NCI-H2029 (cell line): ENCODE data around the gene OMP.

Experiments
- DNase-seq: peaks from one replicate; lab custom pipeline; 2025; lab: John Stamatoyannopoulos, UW

OMP gene

DNA sequence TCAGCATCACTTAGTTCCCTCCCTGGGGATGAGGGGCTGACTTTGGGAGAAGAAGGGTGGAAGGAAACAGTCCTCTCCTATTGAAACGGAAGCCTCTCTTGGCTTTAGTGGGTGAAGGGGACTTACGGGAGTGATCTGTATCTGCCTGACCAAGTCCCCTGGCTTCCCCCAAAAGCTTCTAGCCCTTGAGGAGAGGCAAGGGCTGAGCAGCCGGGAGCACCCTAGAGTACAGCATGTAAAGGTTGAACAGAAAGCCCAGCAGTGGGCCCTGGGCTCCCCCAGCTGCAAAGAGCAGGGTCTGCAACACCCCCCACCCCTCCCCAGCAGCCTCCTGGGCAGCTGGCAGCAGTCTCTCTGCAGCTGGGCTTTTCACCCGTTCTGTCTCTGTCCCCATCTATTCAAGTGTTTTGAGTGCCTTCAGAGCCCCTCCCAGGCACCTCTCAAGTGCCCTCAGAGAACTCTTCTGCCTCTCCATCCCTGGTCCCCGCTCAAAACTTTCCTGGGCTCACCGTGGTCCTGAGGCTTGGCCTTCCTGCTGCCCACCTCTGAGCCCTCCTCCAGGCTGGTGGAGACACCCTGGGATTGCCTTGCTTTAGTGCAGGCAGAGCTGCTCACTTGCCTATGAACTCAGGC is 33.2 kb upstream of the OMP start:
- no peak for DNase-seq

DNA sequence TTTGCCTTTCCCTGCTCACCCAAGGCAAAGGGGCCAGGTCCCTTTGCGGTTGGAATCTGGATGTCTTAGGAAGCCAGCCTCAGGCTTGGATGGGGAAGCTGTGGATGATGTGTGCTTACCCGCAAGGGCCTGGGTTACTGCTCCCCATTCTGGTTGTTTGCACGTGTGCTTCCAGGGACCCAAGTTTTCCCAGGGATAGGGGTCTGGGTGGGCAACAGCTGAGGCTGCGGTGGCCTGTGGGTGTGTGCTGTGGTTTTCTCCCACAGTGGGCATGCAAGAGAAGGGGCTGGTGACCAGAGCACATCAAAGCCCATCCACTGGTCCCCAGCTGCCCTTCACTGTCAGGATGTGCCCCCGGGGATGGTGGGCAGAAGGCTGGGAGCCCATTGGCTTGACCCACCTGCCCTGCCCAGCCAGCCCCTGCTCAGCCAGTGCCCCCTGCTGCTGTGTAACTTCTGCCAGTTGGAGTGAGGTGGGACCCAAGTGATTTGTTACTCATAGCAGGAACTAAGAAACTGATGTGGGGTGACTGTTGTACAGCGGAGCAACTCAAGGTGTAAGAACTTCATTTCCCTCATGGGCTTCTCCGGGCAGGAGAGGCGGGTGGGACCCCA is 32.6 kb upstream of the OMP start:
- no peak for DNase-seq

- no peak for DNase-seq
These were observed 31.6 kb upstream of the OMP start for GRCh38 chr11:77071077-77071476.

GRCh38 chr11:77071671-77072605 is 30.7 kb upstream of the OMP start:
- no peak for DNase-seq

DNA sequence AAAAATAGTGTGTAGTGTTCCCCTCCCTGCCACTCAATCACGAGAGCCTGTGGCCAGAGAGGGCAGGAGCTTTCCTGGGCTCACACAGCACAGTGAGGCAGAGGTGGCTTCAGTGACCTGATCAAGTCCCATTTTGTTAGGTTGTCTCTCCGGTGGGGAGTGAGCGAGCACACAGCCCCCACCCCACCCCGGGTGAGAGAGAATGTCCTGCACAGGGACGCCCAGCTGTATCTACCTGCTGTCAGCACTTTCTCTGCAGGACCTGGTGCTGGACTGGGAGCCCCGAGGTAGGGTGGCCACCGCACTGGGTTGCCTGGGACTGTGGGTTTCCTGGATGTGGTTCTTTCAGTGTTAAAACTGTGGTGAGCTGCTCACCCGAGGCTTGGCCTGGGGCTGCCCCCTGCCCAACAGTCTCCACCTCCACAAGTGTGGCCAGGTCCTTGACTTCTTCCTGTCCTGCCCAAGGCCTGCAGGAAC is 29.8 kb upstream of the OMP start:
- DNase-seq = no peak

DNA sequence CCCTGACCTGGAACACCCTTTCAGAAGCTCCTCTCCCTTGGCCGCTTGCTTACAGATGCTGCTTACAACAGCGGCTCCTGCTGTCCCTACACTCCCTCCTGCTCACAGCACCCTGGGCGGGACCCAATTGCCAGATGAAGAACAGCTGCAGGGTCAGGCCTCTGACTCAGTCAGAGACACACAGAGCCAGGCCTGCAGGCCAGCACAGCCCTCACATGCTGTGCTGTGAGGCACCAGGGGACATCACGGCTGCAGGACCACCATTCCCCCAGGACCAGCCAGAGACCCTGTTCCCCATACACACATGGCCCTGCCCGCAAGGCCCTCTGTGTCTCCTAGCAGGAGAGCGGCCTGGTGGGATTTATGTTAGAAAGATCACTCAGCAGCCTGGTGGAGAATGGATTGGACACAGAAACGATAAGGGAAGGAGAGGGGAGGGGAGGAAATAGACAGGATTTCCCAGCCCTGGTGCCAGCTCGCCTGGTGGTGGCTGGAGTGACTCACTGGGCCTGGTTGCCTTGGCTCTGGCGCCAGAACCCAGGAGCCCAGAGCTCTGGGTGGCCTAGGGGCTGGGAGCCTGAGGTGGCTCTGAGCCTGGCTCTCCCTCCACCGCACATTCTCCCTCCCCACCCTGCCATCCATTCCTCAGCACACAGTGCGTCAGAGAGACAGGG is 29.2 kb upstream of the OMP start:
- DNase-seq = peak; percentile 13

- DNase-seq = no peak
These were observed 28.4 kb upstream of the OMP start for GRCh38 chr11:77074205-77074604.

GRCh38 chr11:77074626-77075221 is 27.9 kb upstream of the OMP start:
- no peak for DNase-seq

- DNase-seq = peak; percentile 33
These were observed 27.2 kb upstream of the OMP start for GRCh38 chr11:77075425-77075905.

- DNase-seq = no peak
These were observed 23.0 kb upstream of the OMP start for GRCh38 chr11:77079666-77080065.

DNA sequence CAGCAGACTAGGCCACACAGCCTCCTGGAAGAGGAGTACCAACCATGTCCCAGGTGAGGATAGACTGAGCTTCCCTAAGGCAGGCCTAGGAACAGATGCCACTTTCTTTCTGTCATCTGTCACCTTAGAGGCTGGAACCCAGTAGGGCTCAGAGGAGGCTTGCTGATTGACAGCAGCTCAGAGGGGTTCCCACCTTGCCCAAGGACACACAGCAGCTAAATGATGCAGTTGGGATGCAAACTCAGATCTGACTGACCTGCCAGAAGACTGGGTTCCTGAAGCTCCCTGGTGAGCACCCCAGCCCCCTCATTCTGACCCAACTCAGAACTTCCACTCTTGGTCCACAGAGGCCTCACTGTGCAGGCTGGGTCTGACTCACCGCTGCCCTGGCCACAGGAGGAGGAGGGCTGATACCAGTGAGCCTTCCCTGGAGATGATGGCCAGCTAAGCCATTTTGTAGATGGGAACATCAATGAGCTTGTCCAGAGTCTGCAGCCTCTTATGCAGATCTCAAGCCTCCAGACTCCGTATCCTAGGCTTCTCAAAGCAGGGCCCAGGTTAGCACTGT is 21.9 kb upstream of the OMP start:
- no peak for DNase-seq

DNA sequence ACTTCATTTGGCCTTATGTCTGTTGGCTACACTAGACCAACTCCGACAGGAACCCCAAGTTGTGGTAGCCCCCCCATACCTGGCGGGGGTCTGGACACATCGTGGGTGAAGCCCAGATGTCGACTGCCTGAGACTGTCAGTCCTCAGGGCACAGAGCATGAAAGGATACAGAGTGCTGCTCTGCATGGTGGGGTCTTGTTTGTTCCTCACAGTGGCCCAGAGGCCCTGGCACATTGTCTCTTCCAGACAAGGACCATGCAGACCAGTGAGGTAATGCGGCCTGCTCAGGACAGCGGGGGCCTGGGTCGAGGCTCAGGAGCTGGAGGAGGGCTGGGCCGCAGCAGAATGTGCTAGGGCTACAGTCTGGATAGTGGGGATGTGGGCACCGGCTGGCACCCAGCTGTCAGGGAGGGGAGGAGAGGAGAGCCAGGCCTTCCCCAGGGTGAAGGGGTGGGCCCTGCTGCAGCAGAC is 21.2 kb upstream of the OMP start:
- DNase-seq = no peak

DNA sequence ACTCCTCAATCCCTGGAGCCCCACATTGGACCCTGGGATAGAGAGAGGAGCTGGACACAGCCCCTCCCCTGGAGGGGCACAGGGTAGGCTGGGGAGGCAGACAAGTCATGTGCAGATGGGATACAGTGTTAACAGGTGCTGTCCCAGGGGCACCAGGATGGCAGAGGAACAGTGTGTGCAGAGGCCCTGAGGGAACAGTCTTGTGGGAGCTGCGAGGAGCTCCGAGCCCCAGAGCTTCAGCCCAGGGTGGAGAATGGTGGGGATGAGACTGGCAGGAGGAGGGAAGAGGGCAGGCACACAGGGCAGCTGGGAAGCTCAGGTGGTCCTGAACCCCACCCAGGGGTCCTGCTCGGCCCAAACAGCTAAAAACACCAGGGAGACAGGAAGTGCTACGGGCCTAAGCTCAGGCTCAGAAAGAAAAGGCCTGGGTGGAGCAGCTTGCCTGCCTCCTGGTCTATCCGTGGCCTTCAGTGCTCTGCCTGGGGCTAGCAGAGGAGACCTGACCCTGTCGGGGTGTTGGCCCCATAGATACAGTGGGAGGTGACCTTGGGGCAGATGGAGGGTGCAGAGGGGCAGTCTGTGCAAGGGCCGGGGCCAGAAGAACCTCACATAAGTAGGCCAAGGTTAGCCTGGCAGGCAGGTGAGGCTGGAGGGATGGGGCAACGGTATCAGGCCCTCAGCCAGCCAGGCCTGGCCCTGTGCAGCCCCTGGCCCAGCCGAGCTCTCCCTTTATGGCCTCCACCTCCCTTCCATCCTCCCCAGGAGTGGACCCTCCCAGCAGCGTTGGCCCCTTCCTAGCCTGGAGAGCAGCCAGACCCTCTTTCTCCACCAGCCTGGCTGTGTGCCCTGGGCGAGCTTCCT is 20.4 kb upstream of the OMP start:
- DNase-seq = no peak

GRCh38 chr11:77082838-77083565 is 19.6 kb upstream of the OMP start:
- DNase-seq = no peak

GRCh38 chr11:77083566-77084245 is 18.9 kb upstream of the OMP start:
- DNase-seq = no peak

GRCh38 chr11:77084581-77085191 is 18.0 kb upstream of the OMP start:
- no peak for DNase-seq

- no peak for DNase-seq
These were observed 17.0 kb upstream of the OMP start for GRCh38 chr11:77085652-77086051.
